NCI-H146 treated with DMSO at 0.1 percent for 48 hours (cell line): ENCODE data around the gene ZER1.
"Not testable (repeated sequence)": the region's sequence is repeated elsewhere in the genome, so short reads cannot be mapped to it uniquely, and the experiment has no call there.

ENCODE experiments used
- DNase-seq: peaks from one replicate; lab custom pipeline; 2025; ENCODE audit not compliant: unreplicated experiment; lab: John Stamatoyannopoulos, UW

Gene ZER1

DNA sequence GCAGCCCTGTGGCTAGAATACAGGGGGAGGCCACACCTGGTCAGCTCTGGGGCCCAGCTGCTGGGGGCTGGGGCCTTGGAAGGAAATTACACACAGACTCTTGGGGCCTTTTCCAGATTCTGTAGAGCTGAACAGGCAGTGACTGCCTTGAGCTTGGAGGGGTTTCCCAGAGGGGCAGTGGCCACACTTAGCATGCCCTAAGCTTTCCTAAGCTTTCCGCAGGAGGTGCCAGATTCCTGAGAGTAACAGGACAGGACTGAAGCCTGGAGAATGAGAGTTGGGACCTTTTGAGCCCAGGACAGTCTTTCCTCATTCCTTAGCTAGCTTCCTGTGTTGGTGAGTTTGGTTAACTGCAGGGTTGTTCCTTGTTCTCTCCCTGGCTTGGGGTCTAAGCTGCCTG is 16.7 kb upstream of the ZER1 start:
- DNase-seq = no peak

DNA sequence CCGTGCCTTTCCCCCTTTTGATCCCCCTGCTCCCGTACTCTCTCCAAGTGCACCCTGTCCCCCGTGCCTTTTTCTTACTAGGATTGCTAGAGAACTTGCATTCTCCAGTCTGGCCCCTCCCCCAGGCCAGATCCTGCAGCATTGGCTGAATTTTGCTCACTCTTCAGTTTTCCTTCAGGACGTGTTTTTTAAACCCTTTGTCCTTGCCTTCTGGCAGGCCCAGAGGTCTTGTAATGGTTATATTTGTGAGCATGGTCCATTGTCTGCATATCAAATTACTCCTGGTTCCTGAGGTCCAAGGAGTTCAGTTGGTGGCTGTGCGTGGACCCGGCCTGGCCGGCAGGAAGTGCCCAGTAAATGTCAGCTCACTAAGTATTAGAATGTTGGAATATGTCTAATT is 15.9 kb upstream of the ZER1 start:
- DNase-seq = no peak

DNA sequence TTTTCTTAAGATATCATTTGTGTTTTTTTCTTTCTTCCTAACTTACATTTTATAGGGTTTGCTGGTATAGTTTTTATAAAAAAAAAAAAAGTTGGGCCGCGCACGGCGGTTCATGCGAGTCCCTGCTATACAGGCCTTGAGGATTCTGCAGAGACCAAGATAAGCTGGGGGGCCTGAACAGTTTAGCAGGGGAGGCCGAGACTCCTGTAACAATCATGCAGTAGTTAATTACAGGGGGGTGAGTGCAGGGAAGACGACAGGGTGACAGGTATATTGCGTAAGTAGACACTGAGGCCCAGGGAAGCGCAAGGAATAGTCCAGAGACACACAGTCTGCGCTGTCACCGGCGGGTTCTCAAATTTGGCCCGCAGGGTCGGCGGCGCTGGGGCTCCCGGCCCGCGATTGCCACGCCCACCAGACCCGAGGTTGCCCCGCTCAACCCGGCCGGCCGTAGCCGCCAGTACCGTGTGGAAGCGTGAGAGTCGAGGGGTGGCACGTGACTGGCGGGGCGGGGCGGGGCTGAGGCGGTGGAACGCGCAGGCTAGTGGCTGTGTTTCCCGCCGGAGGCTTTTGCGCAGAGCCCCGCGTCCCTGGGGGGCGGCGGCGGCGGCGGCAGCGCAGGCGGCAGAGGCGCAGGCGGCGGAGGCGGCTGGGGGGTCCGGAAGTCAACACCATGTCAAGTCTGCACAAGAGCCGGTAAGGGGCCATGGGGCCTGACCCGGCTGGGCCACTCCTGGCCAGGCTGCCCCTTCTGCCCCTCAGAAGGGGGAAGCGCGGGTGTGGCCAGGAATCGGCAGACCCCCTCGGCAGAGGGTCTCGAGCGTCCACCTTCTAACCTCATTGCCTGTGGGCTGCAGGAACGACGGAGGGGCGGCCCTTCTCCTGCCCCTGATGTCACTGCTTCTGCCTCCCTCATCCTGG is 15.2 kb upstream of the ZER1 start, which contains the start of gene TBC1D13:
Gene TBC1D13 (plus strand): TSS at position 573 of the 921 bp plus-strand sequence. CDS start 101 bp downstream, at position 674.
- DNase-seq = peak; percentile 63

DNA sequence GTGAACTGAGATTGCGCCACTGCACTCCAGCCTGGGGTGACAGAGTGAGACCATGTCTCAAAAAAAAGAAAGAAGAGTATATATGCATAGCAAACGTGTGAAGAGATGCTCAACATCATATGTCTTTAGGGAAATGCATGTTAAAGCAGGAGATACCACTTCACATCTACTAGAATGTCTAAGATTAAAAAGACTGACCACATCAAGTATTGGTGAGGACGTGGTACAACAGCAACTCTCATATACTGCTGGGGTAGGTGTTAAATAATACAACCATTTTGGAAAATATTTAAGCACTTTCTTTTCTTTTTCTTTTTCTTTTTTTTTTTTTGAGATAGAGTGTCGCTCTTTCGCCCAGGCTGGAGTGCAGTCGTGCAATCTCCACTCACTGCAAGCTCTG is 13.7 kb upstream of the ZER1 start:
- no peak for DNase-seq

DNA sequence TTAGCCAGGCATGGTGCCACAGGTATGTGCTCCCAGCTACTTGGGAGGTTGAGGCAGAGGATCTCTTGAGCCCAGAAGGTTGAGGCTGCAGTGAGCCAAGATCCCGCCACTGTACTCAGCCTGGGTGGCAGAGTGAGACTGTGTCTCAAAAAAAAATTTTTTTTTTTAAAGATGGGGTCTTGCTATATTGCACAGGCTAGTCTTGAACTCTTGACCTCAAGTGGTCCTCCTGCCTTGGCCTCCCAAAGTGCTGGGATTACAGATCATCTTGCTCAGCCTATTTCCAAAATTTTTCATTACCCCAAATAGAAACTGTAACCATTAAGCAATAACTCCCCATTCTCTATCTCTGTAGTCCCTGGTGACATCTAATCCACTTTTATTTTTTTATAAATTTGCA is 10.9 kb upstream of the ZER1 start:
- no peak for DNase-seq

DNA sequence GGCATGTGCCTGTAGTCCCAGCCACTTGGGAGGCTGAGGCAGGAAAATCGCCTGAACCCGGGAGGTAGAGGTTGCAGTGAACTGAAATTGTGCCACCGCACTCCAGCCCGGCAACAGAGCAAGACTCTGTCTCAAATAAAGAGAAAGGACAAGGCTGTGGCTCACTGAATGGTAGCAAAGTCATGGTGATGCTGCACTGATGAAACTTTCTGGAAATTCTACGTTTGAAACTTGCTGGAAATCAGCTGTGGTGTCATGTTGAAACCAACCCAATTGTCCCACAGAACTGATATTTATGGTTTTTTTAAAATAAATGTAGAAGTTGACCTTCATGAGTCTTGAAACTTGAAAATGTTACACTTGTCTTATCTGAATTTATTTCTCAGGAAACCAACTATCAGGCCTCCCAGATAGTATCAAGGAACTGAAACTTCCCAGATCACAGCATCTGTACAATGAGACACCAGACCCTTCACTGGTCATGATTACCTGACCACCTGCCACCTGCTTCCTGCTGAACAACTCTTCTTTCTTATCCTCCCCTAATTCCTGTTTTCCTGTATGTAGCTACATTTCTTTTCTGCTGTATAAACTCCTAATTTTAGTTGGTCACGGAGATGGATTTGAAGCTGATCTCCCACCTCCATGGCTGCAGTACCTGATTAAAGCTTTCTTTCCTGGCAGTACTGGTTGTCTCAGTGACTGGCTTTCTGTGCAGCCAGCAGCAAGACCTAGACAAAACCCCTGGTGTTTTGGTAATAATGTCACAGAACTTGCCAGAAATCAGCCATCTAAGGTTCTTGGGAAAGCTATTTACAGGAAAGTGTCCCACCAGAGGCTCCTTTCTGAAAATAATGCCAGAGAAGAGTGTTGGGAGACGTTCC is 9.7 kb upstream of the ZER1 start:
- DNase-seq = no peak

DNA sequence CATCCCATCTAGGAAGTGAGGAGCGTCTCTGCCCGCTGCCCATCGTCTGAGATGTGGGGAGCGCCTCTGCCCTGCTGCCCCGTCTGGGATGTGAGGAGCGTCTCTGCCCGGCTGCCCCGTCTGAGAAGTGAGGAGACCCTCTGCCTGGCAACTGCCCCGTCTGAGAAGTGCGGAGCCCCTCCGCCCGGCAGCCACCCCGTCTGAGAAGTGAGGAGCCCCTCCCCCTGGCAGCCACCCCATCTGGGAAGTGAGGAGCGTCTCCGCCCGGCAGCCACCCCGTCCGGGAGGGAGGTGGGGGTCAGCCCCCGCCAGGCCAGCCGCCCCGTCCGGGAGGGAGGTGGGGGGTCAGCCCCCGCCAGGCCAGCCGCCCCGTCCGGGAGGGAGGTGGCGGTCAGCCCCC is 8.4 kb upstream of the ZER1 start:
- not testable (repeated sequence) for DNase-seq

DNA sequence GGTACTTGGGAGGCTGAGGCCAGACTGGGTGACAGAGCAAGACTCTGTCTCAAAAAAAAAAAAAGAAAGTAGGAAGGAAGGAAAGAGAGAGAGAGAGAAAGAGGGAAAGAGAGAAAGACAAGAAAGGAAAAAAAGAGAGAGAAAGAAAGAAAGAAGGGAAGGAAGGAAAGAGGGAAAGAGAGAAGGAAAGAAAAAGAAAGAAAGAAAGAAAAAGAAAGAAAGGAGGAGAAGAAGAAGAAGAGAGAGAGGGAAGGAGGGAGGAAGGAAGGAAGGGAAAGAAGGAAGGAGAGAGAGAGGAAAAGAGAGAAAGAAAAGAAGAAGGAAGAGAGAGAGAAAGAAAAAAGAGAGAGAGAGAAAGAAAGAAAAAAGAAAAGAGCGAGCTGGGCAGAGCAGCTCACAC is 3.1 kb upstream of the ZER1 start:
- DNase-seq = no peak

DNA sequence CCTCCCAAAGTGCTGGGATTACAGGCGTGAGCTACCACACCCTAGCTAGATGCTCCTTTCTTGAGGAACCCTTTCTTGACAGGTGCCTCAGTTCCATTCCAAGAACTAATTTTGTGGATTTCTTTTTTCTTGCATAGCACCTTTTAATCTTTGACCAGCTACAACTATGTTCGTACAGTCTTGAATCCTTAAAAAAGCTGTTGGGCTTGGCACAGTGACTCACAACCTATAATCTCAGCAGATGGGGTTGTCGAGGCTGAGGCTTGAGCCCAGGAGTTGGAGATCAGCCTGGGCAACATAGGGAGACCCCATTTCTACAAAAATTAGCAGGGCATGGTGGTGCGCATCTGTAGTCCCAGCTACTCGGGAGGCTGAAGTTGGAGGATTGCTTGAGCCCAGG is 1.3 kb upstream of the ZER1 start:
- DNase-seq = no peak

DNA sequence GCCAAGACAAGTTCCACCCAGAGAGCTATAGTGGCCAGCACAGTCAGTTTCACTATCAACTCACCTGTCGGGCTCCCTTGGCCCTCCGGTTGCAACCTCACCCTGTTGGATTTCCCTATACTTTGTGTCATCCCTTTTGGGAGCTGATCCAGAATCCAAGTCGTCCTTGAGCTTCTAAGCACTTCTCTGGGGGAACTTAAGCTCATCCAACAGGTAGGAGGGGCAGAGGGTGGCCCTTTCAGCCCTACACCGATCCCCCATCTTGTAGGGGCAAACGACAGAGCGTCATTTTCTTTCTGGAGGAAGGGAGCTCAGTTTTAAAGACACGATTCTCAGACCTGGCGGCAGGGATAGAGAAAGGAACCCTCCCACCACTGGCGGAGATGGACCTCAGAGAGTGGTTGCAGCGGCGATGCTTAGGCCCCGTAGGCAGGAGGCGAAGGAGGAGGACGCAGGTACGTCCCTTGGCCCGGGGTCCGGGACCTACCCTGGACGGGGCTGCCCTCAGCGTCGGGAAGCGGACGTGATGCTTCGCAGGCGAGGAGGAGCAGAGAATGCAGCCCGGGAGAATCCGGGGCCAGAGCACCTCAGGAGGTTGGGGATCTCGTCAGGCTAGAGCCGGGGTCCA is 519 bp downstream of the ZER1 start:
- DNase-seq = no peak

DNA sequence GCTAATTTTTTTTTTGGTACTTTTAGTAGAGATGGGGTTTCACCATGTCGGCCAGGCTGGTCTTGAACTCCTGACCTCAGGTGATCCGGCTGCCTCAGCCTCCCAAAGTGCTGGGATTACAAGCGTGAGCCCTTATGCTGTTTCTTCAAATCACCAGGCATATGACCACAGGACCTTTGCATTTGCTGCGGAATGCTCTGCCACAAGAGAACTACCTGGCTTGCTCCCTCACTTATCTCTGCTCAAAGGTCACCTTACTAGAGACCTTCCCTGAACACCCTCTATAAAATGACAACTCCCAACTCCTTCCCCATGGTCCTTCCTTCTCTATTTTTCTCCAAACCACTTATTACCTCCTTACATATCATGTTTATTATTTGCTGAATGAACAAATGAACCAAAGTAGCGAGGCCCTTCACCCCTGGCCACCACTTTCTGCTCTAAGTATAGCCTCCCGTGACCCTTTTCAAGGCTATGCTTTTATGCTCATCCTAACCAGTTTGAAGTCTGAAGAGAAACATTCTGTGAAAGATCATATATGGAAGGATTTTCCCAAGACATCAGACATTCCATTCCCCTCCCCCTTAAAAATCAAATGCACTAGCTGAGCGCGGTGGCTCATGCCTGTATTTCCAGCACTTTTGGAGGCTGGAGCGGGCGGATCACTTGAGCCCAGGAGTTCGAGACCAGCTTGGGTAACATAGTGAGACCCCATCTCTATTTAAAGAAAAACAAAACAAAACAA is 1.3 kb downstream of the ZER1 start:
- no peak for DNase-seq

DNA sequence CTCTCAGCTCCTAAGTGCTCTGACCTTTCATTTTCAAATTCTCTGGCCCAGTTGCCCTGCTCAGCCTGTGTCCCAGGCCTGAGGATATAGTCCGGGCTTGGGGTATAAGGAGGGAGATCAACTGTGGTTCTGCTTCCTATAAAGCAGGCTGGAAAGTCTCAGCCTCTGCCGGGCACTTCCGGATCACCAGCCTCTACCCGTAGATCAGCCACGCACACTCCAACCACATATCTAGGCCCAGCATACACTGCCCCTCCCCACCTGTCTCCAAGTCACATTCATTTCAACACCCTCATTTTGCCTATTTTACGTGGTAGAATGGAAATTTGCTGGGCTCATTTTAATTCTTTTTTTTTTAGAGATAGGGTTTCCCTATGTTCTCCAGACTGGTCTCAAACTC is 3.1 kb downstream of the ZER1 start:
- DNase-seq = no peak

DNA sequence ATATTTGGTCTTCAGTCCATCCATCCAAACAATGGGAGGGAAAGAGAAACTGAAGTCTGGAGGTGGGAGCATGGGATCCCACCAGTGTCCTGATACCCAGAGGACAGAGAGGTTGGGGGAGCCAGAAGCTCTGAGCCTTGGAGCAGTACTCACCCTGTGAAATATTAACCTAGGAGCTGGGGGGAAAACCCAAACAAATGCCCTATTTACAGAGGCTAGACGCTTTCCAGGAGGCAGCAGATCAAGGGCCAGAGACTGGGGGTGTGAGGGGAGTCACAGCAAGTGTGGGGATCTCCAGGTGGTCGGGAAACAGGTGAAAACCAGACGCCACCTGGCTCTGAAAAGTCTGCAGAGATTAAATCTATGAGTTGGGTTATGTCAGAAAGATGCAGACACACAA is 6.2 kb downstream of the ZER1 start:
- DNase-seq = no peak

DNA sequence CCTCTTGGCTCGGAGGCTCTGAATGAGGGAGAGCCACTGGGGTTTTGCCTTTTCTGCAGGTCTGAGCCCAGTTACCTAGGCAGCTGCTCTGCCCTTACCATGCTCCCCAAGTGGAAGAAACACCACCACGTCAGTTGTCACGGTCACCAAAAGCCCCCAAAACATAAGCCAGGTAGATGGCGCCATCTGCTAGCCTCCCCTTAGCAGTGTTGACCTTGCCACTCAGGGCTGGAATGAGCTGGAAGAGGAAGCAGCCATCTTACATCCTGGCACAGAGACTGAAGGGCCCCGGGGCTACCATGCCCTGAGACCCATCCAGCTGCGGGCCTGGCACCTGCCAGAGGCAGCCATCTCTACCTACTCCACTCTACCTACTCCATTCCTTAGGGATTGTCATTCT is 7.4 kb downstream of the ZER1 start:
- no peak for DNase-seq

DNA sequence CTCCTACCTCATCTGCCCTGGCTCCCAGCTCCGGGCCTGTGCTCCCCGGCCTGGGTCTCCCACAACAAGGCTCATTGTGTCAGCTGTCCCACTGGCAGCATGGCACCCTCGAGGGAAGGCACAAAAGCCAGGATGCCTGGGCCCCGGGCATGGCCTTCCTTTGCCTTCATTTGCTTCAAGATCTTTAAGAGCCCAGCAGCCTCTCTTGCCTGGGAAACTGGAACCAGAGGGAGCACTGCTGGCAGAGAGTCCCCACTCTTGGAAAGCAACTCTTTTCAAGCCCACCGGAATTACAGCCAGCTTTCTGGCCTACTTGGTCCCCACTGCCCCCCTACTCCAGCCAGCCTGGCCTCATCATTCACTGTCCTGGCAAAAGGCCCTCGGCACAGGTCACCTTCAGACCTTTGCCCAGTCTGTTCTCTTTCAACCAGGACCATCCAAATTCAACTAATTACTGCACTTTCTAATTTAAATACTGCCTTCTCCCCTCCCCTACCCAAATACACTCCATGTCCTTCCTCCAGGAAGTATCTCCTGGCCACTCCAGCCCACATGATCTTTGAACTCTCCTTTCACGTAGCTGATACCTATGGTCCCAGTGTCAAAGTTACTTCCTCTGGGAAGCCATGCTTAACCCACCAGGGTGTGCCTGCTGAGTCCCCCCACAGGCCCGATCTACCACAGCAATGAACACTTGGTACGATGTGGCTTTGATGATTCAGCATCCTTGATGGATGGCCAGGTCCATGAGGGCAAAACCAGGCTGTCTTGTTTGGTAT is 8.9 kb downstream of the ZER1 start:
- no peak for DNase-seq

DNA sequence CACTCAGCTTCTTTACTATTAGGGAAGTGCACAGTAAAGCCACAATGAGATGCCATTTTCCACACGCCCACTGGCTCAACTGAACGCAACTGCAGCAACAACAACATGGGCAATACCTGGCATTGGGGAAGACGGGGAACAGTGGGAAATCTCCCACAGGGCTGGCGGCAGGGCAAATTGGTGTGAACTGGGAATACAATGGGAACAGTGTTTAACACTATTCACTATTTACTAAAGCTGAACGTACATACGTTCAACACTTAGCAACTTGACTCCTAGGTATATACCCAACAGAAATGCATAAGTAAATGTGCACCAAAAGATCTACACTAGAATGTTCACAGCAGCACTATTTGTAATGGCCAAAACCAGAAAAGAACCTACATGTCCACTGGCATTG is 14.1 kb downstream of the ZER1 start:
- no peak for DNase-seq

DNA sequence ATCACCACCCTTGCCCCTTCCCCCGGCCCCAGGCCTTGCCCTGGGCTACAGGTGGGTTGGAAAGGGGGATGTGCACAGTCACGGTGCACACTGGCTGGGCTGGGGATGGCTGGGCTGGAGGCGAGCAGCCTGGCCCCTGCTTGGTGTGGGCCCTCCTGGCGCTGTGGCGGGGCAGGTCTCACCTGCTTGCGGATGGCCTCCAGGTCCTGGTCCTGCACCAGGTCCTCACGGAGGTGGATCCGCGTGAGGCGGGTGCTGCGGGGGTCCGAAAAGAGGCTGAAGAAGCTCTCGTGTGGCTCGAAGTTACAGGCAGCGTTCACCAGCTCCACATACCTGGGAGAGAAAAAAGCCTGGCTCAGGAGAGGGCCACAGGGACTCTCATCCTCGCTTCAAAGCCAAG is 18.1 kb downstream of the ZER1 start:
- no peak for DNase-seq

DNA sequence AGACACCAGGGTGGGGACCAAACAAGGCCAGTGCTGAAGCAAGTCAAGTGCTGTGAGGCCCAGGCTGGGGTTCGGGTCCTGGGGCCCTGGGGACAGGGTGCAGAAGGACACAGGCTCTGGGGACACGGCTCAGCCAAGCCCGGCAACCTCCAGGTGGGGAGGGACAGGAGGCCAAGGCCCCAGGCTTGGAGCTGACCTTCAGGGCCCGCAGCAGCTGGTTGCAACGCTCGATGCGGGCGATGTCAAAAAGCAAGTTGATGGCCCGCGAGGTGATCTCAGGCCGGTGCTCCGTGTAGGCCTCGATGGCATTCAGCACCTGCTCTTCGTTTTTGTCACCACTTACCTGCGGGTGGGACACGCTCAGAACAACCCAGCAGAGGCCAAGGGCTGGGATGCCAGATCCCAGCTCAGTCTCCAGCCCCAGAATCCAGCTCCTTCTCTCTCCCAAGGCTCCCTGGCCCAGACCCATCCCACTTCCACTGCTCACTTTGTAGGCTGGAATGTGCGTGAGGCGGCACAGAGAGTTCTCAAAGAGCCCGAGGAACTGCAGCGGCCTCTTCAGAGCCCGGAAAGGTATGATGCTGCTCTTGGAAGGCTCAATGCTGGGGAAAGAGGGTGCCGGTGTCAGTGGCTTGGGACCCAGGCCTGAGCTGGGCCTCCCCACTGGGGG is 20.7 kb downstream of the ZER1 start:
- DNase-seq = no peak

DNA sequence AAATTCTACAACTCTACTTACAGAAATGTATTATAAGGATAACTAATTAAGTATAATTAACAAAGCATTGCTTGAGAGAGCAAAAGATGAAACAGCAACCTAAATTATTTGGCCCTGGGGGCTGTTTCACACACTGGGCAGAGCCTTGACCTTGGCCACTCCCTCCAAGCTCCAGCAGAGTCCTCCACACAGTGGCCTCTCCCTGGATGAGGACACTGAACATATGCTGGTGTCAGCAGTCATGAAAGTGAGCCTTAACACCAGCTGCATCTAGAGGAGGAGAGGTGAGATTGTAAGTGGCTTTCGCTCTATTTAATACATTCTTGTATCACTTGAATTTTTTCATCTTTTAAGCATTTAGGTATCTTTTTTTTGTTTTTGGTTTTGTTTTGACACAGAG is 24.5 kb downstream of the ZER1 start:
- no peak for DNase-seq

DNA sequence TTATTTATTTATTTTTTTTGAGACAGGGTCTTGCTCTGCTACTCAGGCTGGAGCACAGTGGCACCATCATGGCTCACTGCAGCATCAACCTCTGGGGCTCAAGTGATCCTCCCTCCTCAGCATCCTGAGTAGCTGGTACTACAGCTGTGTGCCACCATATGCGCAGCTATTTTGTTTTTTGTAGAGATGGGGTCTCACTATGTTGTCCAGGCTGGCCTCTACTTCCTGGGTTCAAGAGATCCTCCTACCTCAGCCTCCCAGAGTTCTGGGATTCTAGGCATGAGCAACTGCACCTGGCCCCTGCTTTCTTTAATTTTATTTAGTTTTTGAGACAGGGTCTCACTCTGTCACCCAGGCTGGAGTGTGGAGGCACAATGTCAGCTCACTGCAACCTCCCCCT is 28.3 kb downstream of the ZER1 start:
- no peak for DNase-seq
